Kidney epithelial cell (primary cell): ENCODE results near the gene GPR15LG. TPM values are rescaled to one million over a fixed set of nuclear protein-coding genes. Genes with fewer than 3 reads are reported as not detected.

Source experiments
- DNase-seq: peaks from one replicate; pipeline ENCODE4 v3.0.0-alpha.2; 2010; ENCODE audit warnings: low read depth
- H3K27me3 ChIP-seq: 2 replicates; pipeline ENCODE4 v1.6.0; 2011; ENCODE audit warnings: low read length; ENCODE audit not compliant: control insufficient read depth, insufficient read depth
- H3K36me3 ChIP-seq: 2 replicates; pipeline ENCODE4 v1.5.1; 2011; ENCODE audit warnings: low read length; ENCODE audit not compliant: control insufficient read depth, insufficient read depth
- H3K4me3 ChIP-seq: 2 replicates; pipeline ENCODE4 v1.5.1; 2011; ENCODE audit warnings: low read depth, mild to moderate bottlenecking, control low read depth, low read length
- total RNA-seq: library from RNA; depleted of rRNA; stranded (reverse); fragments of >200 nt; gene quantifications from 2 replicates; pipeline ENCODE4 v1.2.3, GENCODE V29; 2015
- TF ChIP-seq, protein P1 (sequence below): IDR thresholded peaks from 2 replicates; pipeline ENCODE4 v1.5.1; 2011; ENCODE audit warnings: mild to moderate bottlenecking, moderate library complexity, low read length, control low read depth, inconsistent platforms; ENCODE audit not compliant: insufficient read depth, poor library complexity, severe bottlenecking

Gene GPR15LG
- total RNA-seq, 1 donor from 2014 or later: not detected

GRCh38 chr10:84232376-84232775, 58.8 kb downstream of the GPR15LG start:
- TF ChIP-seq, protein P1, sequence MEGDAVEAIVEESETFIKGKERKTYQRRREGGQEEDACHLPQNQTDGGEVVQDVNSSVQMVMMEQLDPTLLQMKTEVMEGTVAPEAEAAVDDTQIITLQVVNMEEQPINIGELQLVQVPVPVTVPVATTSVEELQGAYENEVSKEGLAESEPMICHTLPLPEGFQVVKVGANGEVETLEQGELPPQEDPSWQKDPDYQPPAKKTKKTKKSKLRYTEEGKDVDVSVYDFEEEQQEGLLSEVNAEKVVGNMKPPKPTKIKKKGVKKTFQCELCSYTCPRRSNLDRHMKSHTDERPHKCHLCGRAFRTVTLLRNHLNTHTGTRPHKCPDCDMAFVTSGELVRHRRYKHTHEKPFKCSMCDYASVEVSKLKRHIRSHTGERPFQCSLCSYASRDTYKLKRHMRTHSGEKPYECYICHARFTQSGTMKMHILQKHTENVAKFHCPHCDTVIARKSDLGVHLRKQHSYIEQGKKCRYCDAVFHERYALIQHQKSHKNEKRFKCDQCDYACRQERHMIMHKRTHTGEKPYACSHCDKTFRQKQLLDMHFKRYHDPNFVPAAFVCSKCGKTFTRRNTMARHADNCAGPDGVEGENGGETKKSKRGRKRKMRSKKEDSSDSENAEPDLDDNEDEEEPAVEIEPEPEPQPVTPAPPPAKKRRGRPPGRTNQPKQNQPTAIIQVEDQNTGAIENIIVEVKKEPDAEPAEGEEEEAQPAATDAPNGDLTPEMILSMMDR: no peak
- H3K36me3 ChIP-seq: no peaks in the 10 kb centered on the region
- DNase-seq: no peak

GRCh38 chr10:84233940-84234339, 60.3 kb downstream of the GPR15LG start:
- peaks cover 8% of the 10 kb centered on the region for H3K27me3 ChIP-seq
- TF ChIP-seq, protein P1: no peak

More at GRCh38 chr10:84232376-84232775, 58.8 kb downstream of the GPR15LG start:
- peaks cover 4% of the 10 kb centered on the region for H3K27me3 ChIP-seq
- H3K4me3 ChIP-seq: no peak overlapping the region

DNA sequence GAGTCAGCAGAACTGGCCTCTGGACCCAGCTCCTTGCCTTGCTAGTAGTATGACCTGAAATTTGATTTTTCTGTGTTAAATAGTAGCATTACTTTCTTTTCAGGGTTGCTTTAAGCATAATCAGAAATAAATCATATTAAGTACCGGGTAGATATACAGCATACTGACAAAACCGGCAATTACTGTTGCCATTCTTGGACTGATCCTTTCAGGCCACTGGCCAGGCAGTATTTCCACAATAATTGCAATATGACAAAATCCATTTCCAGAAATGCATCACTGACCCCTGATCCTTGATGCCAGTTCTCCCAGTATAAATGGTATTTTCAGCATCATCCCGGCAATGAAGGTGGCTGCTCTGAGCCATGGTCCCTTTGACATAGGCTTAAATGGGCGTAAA, 60.9 kb downstream of the GPR15LG start:
- no peaks in the 10 kb centered on the region for H3K36me3 ChIP-seq
- H3K27me3 ChIP-seq: peaks cover 8% of the 10 kb centered on the region
- no peak overlapping the region for H3K4me3 ChIP-seq
- TF ChIP-seq, protein P1: no peak
- DNase-seq: no peak

More at GRCh38 chr10:84233940-84234339, 60.3 kb downstream of the GPR15LG start:
- Histone ChIP-seq H3K36me3 (no peaks in the 10 kb centered on the region), H3K4me3 (no peak overlapping the region)
- no peak for DNase-seq

Other genes with a start within 250 kb of the GPR15LG start
- 231 and 276 TPM in 2 replicates for gene GHITM, start 34.3 kb upstream of the GPR15LG start, total RNA-seq
- gene CDHR1, start 20.7 kb downstream of the GPR15LG start, total RNA-seq: 4.3 and 4.6 TPM in 2 replicates
- gene LRIT2, start 51.7 kb downstream of the GPR15LG start, total RNA-seq: not detected in 2 replicates
- not detected in 2 replicates for gene LRIT1, start 67.7 kb downstream of the GPR15LG start, total RNA-seq
- not detected in 2 replicates for gene RGR, start 71.3 kb downstream of the GPR15LG start, total RNA-seq
- gene CCSER2, start 154.8 kb downstream of the GPR15LG start, total RNA-seq: 28.0 and 28.6 TPM in 2 replicates